OCI-LY7 (cell line): ENCODE results near the gene PIP5K1C. TPM values are rescaled to one million over a fixed set of nuclear protein-coding genes. Genes with fewer than 3 reads are reported as not detected.

Experiments used
- BruUV-seq: library from RNA; stranded (reverse); fragments of 400-500 nt; replicated peaks from 2 replicates; lab custom pipeline; 2021; lab: Mats Ljungman, UMichigan
- CTCF ChIA-PET: fragments of 300-600 bp; sonication (Branson Sonifier 250); formaldehyde crosslinking; loops from one replicate; lab custom pipeline; 2022; ENCODE audit warnings: antibody characterized with exemption; ENCODE audit not compliant: unreplicated experiment; lab: Charles Lee
- POLR2A ChIA-PET: fragments of 300-600 bp; sonication (Branson Sonifier 250); formaldehyde crosslinking; loops from one replicate; lab custom pipeline; 2022; ENCODE audit warnings: antibody characterized with exemption; lab: Charles Lee
- DNase-seq: peaks from one replicate; pipeline ENCODE4 v3.0.0-alpha.2; 2015; ENCODE audit warnings: low spot score
- H2AFZ ChIP-seq: fragments of 200-600 bp; sonication (generic), shearing (Covaris generic); 2 replicates; pipeline ENCODE4 v1.6.1; 2014; ENCODE audit warnings: mild to moderate bottlenecking, antibody characterized with exemption, low read length, moderate library complexity
- H3K27ac ChIP-seq: fragments of 200-600 bp; sonication (generic); 2 replicates; pipeline ENCODE4 v1.5.1; 2014; ENCODE audit warnings: mixed run types, low read depth, mild to moderate bottlenecking, moderate library complexity, low read length, inconsistent platforms; ENCODE audit not compliant: poor library complexity, severe bottlenecking
- H3K36me3 ChIP-seq: fragments of 200-600 bp; sonication (generic); 2 replicates; pipeline ENCODE4 v1.6.1; 2014; ENCODE audit warnings: mild to moderate bottlenecking, antibody characterized with exemption, low read length, moderate library complexity, mixed read lengths; ENCODE audit not compliant: insufficient read depth
- H3K4me1 ChIP-seq: fragments of 200-600 bp; sonication (generic); 2 replicates; pipeline ENCODE4 v1.5.1; 2014; ENCODE audit warnings: mild to moderate bottlenecking, low read length; ENCODE audit not compliant: insufficient read depth, poor library complexity, severe bottlenecking
- H3K4me2 ChIP-seq: fragments of 200-600 bp; sonication (generic); 2 replicates; pipeline ENCODE4 v1.6.1; 2014; ENCODE audit warnings: mild to moderate bottlenecking, low read length
- H3K4me3 ChIP-seq: fragments of 200-600 bp; sonication (generic); 2 replicates; pipeline ENCODE4 v1.5.1; 2014; ENCODE audit warnings: mild to moderate bottlenecking, low read depth, low read length; ENCODE audit not compliant: poor library complexity, severe bottlenecking
- H3K79me2 ChIP-seq: fragments of 200-600 bp; sonication (generic); 2 replicates; pipeline ENCODE4 v1.6.1; 2016; ENCODE audit warnings: low read depth, mild to moderate bottlenecking, low read length, moderate library complexity, mixed read lengths; ENCODE audit not compliant: insufficient read depth
- H3K9me2 ChIP-seq: fragments of 200-600 bp; sonication (generic); 2 replicates; pipeline ENCODE4 v1.6.1; 2016; ENCODE audit warnings: mild to moderate bottlenecking, low read length, mixed read lengths; ENCODE audit not compliant: insufficient read depth
- H3K9me3 ChIP-seq: fragments of 200-600 bp; sonication (generic); 2 replicates; pipeline ENCODE4 v1.6.1; 2014; ENCODE audit warnings: mild to moderate bottlenecking, mixed run types, low read length, mixed read lengths
- H4K20me1 ChIP-seq: fragments of 200-600 bp; sonication (generic); 2 replicates; pipeline ENCODE4 v1.6.1; 2014; ENCODE audit warnings: mild to moderate bottlenecking, antibody characterized with exemption, low read length, moderate library complexity, mixed read lengths; ENCODE audit not compliant: insufficient read depth
- CTCF ChIP-seq: fragments of 200-600 bp; sonication (generic); conservative IDR thresholded peaks from 2 replicates; pipeline ENCODE4 v1.5.1; 2014; ENCODE audit warnings: mild to moderate bottlenecking, antibody characterized with exemption, low read length, moderate library complexity, mixed read lengths
- EZH2phosphoT487 ChIP-seq: fragments of 200-600 bp; sonication (generic); IDR thresholded peaks from 2 replicates; pipeline ENCODE4 v1.6.1; 2018; ENCODE audit warnings: low read depth, borderline replicate concordance, mild to moderate bottlenecking, mixed run types, antibody characterized with exemption, low read length, moderate library complexity, mixed read lengths
- intact Hi-C: fragments of 100-400 bp; cut with micrococcal nuclease; formaldehyde crosslinking; loops from one replicate; pipeline ENCODE4 v1.10.0; 2022; ENCODE audit not compliant: unreplicated experiment
- total RNA-seq, 2 experiments: library from RNA; depleted of rRNA in 1 of 2; stranded (reverse); fragments of >200 nt in 1 of 2; shearing (Covaris generic) in 1 of 2; gene quantifications; 2 replicates each; pipeline ENCODE4 v1.2.3, GENCODE V29; 2014 to 2022

PIP5K1C gene
- total RNA-seq, 2 experiments from 2014 or later = 7.6 to 15.1 TPM

- H4K20me1 ChIP-seq = no peaks in the 10 kb centered on the region
- TF ChIP-seq CTCF (no peak), EZH2phosphoT487 (no peak)
- intact Hi-C loops = no loop called here
- H3K9me2 ChIP-seq = no peaks in the 10 kb centered on the region
- H3K4me2 ChIP-seq = no peak overlapping the region
- ChIA-PET CTCF (no interaction called here), POLR2A (interaction anchor here (0.6 to 0.7 kb wide), 2 partner anchors 24 to 26 kb away, joined by 3 read pairs; no protein-coding TSS in a partner anchor)
- no peak overlapping the region for H3K4me3 ChIP-seq
- DNase-seq = no peak
- H3K9me3 ChIP-seq = no peaks in the 10 kb centered on the region
- no peak overlapping the region for H3K27ac ChIP-seq
- H3K79me2 ChIP-seq = no peaks in the 10 kb centered on the region
- BruUV-seq = no TSS peak
- H3K4me1 ChIP-seq = no peaks in the 10 kb centered on the region
- no peak overlapping the region for H2AFZ ChIP-seq
- H3K36me3 ChIP-seq = no peaks in the 10 kb centered on the region
Observed at GRCh38 chr19:3725640-3726310, 25.5 kb upstream of the PIP5K1C start.

GRCh38 chr19:3725121-3725520 lies 24.9 kb upstream of the PIP5K1C start:
- no peaks in the 10 kb centered on the region for H3K9me2 ChIP-seq
- no peaks in the 10 kb centered on the region for H4K20me1 ChIP-seq
- no peak overlapping the region for H3K27ac ChIP-seq
- no peaks in the 10 kb centered on the region for H3K36me3 ChIP-seq
- no peak overlapping the region for H3K4me3 ChIP-seq
- TF ChIP-seq CTCF (no peak), EZH2phosphoT487 (no peak)
- no TSS peak for BruUV-seq
- intact Hi-C loops = no loop called here
- H2AFZ ChIP-seq = no peak overlapping the region
- ChIA-PET CTCF (no interaction called here), POLR2A (interaction anchor here (0.6 to 0.7 kb wide), 2 partner anchors 25 to 26 kb away, joined by 3 read pairs; no protein-coding TSS in a partner anchor)
- DNase-seq = no peak
- no peaks in the 10 kb centered on the region for H3K4me1 ChIP-seq
- H3K79me2 ChIP-seq = no peaks in the 10 kb centered on the region
- H3K9me3 ChIP-seq = no peaks in the 10 kb centered on the region
- no peak overlapping the region for H3K4me2 ChIP-seq

GRCh38 chr19:3723883-3724282 lies 23.6 kb upstream of the PIP5K1C start:
- POLR2A ChIA-PET = no interaction called here
- Histone ChIP-seq H3K27ac (no peak overlapping the region), H2AFZ (no peak overlapping the region), H3K9me3 (no peaks in the 10 kb centered on the region), H3K79me2 (no peaks in the 10 kb centered on the region), H3K4me3 (no peak overlapping the region), H4K20me1 (no peaks in the 10 kb centered on the region), H3K4me1 (no peaks in the 10 kb centered on the region), H3K36me3 (no peaks in the 10 kb centered on the region), H3K4me2 (no peak overlapping the region), H3K9me2 (no peaks in the 10 kb centered on the region)
- no peak for DNase-seq
- TF ChIP-seq CTCF (no peak), EZH2phosphoT487 (no peak)
- no TSS peak for BruUV-seq
- intact Hi-C loops = no loop called here
- CTCF ChIA-PET = no interaction called here
